HG02938 (cell line): Measurements from ENCODE around the gene SYP.
"Not testable (repeated sequence)": the region's sequence is repeated elsewhere in the genome, so short reads cannot be mapped to it uniquely, and the experiment has no call there.

Experiments used
- ATAC-seq: cut with Tn5 transposase; IDR thresholded peaks from one replicate; pipeline ENCODE4 v1.9.1; 2021; ENCODE audit warnings: mild to moderate bottlenecking, moderate library complexity; ENCODE audit not compliant: unreplicated experiment

The SYP gene

GRCh38 chrX:49147282-49147681 is 52.7 kb downstream of the SYP start:
- no peak for ATAC-seq

- ATAC-seq: not testable (repeated sequence)
These were observed 56.8 kb downstream of the SYP start for GRCh38 chrX:49143154-49143553.

- not testable (repeated sequence) for ATAC-seq
These were observed 57.7 kb downstream of the SYP start for GRCh38 chrX:49142264-49142663.

GRCh38 chrX:49139713-49140112 is 60.3 kb downstream of the SYP start:
- ATAC-seq: no peak
